Measurements from ENCODE around the gene VBP1.
"Not testable (repeated sequence)": the region's sequence is repeated elsewhere in the genome, so short reads cannot be mapped to it uniquely, and the experiment has no call there.

Gene VBP1

DNA sequence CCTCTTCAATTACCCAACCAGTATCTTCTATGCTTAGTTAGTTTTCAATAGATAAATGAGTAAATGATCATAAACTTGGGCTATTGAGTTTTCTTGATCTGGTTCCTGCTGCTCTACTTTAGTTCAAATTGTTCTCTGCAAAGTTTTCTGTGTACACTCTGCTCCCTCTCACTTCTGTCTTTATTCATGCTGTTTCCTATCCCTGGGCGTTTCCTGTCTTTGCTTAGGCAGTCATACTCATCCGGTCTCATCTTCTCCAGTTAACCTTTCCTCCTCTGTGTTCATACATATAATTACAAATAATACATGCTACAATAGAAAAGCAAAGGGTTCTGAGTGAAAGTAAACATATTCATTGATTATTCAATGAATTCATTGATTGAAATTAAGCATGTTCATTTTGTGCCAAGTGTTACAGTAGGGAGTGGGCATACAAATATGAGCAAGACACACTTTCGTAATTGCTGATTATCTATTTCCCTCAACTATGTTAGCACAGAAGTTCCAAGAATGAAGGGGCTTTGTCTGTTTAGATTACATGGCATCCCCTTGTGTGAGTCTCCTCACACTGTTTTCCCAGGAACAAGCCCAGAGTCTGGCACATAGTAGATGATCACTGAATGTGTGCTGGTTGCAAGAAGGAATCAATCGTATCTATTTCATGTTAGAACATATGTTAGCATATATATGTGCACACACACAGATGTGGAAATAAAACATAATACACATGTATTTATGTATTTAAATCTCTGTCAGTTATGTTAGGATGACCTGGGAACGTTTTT, 46.9 kb downstream of the VBP1 start:
- peak; percentile 98 for FAIRE-seq

GRCh38 chrX:155263854-155264628, 47.8 kb downstream of the VBP1 start, which contains the start of gene RAB39B:
Gene RAB39B (minus strand): TSS chrX:155264491. CDS start chrX:155264288, 203 bp downstream.
- peak; percentile 94 for FAIRE-seq
- no peak for DNase-seq (ENCODE audit: insufficient read length, low spot score)

More for the DNA sequence above, 46.9 kb downstream of the VBP1 start:
- DNase-seq (ENCODE audit: insufficient read length, low spot score) = no peak

GRCh38 chrX:155266439-155266838, 50.2 kb downstream of the VBP1 start:
- FAIRE-seq (no peak), DNase-seq (ENCODE audit: insufficient read length, low spot score) (no peak)

GRCh38 chrX:155267995-155268394, 51.7 kb downstream of the VBP1 start:
- FAIRE-seq; DNase-seq (ENCODE audit: insufficient read length, low spot score): not testable (repeated sequence)

- DNase-seq (ENCODE audit: insufficient read length, low spot score) (no peak), FAIRE-seq (no peak)
Measured at GRCh38 chrX:155270969-155271368, 54.7 kb downstream of the VBP1 start.

GRCh38 chrX:155279873-155280272, 63.6 kb downstream of the VBP1 start:
- no peak for FAIRE-seq

More at GRCh38 chrX:155279873-155280272, 63.6 kb downstream of the VBP1 start:
- DNase-seq (ENCODE audit: insufficient read length, low spot score) = no peak

All from GM19239 (cell line).